Stimulated activated CD8-positive, alpha-beta memory T cell treated with anti-CD3 and anti-CD28 coated beads, Interleukin-7, amount 100 ng/mL, for 24 hours (primary cell): ENCODE results near the gene KLF7.
"Not testable (repeated sequence)": the region's sequence is repeated elsewhere in the genome, so short reads cannot be mapped to it uniquely, and the experiment has no call there.

Experiments used
- DNase-seq: peaks from one replicate; pipeline ENCODE4 v3.0.0-alpha.2; 2020; ENCODE audit warnings: low read depth

The KLF7 gene

GRCh38 chr2:207055257-207055656, 110.5 kb downstream of the KLF7 start:
- no peak for DNase-seq

- DNase-seq = no peak
Measured at GRCh38 chr2:207054521-207054920, 111.2 kb downstream of the KLF7 start.

GRCh38 chr2:207051385-207051965, 114.3 kb downstream of the KLF7 start:
- DNase-seq = no peak

- DNase-seq = no peak
Measured at GRCh38 chr2:207049122-207049521, 116.6 kb downstream of the KLF7 start.

GRCh38 chr2:207048416-207048815, 117.3 kb downstream of the KLF7 start:
- DNase-seq = no peak

- DNase-seq = no peak
Measured at GRCh38 chr2:207046724-207047123, 119.0 kb downstream of the KLF7 start.

GRCh38 chr2:207045531-207045930, 120.2 kb downstream of the KLF7 start:
- DNase-seq = no peak

GRCh38 chr2:207044379-207045362, 121.1 kb downstream of the KLF7 start:
- no peak for DNase-seq

GRCh38 chr2:207042841-207043240, 122.9 kb downstream of the KLF7 start:
- no peak for DNase-seq

- DNase-seq = no peak
Measured at GRCh38 chr2:207041786-207042554, 123.8 kb downstream of the KLF7 start.

GRCh38 chr2:207041279-207041678, 124.5 kb downstream of the KLF7 start:
- no peak for DNase-seq

- no peak for DNase-seq
Measured at GRCh38 chr2:207040696-207041095, 125.1 kb downstream of the KLF7 start.

- DNase-seq = no peak
Measured at GRCh38 chr2:207039225-207039624, 126.5 kb downstream of the KLF7 start.

GRCh38 chr2:207038299-207038698, 127.4 kb downstream of the KLF7 start:
- DNase-seq = no peak

GRCh38 chr2:207037896-207038295, 127.9 kb downstream of the KLF7 start:
- DNase-seq = no peak

- not testable (repeated sequence) for DNase-seq
Measured at GRCh38 chr2:207037023-207037422, 128.7 kb downstream of the KLF7 start.

GRCh38 chr2:207035875-207036274, 129.9 kb downstream of the KLF7 start:
- no peak for DNase-seq

- DNase-seq = no peak
Measured at GRCh38 chr2:207032490-207032889, 133.3 kb downstream of the KLF7 start.
